Cerebellar cortex (tissue), 1 donor: ENCODE results near the gene PPAT.

Source experiments
- DNase-seq: peaks from one replicate; pipeline ENCODE4 v3.0.0-alpha.2; 2015; ENCODE audit warnings: low spot score

Gene PPAT

DNA sequence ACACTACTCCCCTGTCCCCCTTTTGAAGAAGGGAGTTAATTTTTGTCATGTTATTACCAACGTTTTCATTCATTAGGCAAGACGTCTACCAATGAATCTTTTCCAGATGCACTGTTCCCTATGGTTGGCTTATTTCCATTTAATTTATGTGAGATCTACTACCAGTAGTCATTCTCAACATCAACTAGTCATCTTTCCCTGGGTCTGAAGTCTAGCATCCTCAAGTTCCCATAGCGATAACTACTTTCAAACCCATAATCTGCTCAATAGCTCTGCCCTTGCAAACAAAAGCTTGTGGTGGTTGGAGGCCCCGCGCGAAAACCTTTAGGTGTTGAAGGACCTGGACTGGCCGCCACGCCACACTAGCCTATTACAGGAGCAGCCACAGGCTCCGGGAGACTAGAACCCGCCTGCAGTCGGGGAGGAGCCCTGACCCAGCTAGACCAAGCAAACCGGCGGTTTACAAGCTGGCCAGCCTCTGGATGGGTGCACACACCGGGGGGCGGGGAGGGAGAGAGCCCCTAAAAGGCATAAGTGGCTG lies 746 bp downstream of the PPAT start:
- DNase-seq: peak; percentile 62

DNA sequence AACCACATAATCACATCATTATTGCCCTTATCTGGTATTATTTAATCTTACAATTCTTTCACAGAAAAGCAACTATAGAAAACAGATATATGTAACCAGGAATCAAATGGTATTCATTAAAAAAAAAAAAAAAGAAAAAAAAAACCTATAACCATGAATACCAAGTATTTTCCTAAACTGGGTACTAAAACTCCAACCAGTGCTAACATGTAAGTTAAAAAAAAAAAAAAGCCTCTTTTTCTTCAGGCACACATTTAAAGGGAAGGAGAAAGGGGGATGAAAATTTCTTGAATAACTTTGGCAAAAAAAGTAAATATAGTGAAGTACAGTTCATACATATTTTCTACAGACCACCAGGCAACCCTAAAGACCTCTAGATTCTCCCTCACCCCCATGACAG lies 2.1 kb downstream of the PPAT start:
- DNase-seq: no peak

- no peak for DNase-seq
Observed at GRCh38 chr4:56430203-56430602, 5.2 kb downstream of the PPAT start.

- DNase-seq: no peak
Observed at GRCh38 chr4:56427179-56427578, 8.2 kb downstream of the PPAT start.

DNA sequence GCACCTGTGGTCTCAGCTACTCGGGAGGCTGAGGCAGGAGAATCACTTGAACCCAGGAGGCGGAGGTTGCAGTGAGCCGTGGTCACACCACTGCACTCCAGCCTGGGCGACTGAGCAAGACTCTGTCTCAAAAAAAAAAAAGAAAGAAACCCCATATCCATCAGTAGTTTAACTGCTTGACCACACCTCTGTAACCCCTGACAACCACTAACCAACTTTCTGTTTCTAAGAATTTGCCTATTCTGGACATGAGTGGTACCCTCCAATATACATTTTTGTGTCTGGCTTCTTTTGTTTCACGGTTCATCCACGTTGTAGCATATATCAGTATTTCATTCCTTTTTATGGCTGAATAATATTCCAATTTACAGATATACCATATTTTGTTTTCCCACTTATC lies 9.1 kb downstream of the PPAT start:
- DNase-seq: no peak

GRCh38 chr4:56425518-56425917 lies 9.9 kb downstream of the PPAT start:
- no peak for DNase-seq

DNA sequence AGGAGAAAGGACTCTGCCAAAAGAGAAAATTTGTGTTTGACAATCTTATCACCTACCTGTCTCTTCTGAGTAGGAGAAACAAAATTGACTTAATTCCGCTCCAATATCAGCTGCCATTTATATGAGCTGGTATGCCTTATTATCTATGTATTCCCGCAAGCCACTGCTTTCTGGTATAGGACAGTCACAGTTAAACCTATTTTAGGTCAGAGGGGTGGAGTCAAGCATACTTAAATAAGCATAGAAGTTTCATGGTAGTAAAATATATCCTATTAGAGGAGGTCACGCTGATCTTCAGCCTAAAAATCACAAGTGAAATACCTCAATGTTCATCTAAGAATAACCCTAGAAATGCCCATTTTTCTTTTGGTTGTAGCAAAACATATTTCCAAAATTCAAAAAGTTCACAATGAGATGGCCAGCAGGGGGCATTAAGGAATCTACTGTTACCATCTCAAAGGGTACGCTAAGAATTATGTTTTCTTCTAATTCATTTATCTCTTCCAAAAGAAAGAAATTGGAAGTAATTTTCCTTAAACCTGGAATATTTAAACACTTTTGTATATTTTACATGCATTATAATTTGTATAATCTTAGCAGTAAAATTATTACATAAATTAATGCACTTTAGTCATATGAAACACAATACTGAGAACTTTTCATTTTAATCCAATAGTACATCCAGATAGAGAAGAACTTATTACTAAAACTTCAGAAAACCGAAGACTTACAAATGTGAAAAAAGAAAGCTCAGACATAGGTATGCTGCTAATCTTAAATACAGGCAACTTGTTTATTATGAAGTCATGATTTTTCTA lies 10.5 kb downstream of the PPAT start:
- peak; percentile 20 for DNase-seq

DNA sequence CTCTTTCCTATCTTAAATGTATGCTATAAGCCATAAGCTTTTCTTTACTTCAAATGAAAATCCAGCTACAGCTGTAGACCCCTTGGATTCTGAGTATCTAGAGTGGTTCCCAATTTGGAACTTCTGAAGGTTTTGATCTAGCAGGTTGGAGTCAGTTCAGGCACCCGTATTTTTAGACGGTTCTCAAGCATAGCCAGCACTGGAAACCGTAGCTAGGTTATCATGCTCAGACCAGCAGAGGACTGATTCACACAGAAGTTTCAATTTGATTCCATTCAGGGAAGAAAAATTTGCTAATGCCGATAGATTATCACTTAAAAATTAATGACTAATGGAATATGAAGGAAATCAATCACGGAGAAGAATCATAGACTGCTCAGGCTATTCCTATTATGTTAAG lies 11.2 kb downstream of the PPAT start:
- no peak for DNase-seq

DNA sequence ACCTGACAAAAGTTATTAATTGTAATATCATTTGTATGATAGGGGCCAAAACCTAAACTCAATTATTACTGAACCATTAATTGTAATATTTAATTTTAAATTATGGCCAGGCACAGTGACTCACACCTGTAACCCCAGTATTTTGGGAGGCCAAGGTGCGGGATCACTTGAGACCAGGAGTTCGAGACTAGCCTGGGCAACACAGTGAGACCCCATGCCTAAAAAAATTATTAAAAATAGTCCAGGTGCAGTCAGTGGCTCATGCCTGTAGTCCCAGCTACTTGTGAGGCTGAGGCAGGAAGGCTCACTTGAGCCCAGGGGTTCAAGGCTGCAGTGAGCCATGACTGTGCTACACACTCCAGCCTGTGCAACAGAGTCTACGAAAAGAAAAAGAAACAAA lies 18.0 kb downstream of the PPAT start:
- DNase-seq: no peak

GRCh38 chr4:56416349-56416748 lies 19.1 kb downstream of the PPAT start:
- no peak for DNase-seq

DNA sequence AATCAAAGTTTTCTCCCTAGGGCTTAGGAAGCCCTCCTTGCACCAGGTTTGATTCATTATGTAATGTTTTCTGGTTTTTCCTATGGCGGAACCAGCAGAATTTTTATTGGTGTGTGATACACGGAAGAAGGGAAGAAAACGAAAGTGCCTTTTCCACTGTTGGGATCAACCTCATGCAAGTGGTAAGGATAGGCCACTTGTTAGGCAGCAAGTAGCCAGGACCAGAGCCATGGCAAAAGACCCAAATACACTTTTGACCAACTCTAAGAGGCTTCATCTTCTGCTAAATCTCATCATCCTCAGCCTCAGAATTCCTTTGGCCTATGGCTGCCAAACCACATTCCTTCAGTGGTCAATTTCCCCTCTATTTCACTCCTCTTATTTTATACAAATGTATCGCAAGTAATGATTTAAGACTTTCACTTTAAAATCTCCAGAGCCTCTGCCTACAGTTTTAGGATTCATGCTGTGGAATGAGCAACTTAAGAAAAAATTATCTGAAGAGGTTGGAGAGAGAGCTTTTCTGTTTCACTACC lies 21.2 kb downstream of the PPAT start:
- DNase-seq: no peak

DNA sequence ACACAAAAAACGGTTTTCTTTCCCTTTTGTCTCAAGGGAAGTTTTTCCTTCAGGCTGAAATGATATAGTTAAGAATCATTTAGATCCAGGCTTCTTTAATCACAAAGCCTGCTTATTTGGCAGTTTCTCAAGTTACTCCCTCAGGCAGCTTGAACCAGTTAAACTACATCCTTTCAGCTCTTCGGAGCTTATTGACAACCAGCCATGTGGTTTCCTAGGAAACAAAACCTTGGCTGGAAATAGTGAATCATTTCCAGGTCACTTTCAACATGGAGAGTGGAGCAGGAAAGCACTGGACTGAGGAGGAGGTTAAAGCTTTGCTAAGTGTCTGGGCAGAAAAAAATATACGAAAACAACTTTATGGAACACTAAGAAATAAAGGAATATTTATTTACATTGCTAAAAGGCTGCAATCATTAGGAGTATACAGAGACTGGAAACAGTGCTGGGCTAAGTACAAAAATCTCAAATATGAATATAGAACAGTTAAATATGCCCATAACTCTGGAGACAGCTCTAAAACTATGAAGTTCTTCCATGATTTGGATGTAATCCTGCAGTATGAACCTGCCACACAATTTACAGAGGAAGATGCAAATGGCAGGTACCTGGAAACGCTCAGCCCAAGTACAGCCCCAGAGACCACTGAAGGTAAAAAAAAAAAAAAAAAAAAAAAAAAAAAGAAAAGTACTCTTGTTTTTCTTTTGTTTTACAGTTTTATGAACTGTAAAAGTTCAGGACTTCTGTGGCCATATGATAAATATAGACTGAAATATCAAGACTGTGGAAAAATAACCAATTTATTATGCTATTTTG lies 25.0 kb downstream of the PPAT start:
- peak; percentile 97 for DNase-seq

GRCh38 chr4:56409511-56410090 lies 25.8 kb downstream of the PPAT start:
- no peak for DNase-seq

DNA sequence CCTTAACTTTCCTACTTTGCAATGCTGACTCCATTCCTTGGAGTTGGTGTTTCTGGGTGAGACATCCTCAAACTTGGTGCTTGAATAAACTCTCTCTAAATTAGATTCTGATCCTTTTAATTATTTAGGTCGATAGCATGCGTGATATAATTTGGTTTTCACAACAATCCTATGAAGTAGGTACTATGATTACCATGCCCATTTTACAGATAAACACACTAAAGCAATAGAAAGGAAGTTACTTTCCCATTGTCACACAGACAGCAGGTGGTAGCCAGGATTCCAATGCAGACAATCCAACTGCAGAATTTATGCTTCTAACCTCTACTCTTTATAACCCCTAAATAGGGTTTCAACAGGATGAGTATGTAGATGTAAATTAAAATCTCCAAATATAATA lies 26.4 kb downstream of the PPAT start:
- no peak for DNase-seq

DNA sequence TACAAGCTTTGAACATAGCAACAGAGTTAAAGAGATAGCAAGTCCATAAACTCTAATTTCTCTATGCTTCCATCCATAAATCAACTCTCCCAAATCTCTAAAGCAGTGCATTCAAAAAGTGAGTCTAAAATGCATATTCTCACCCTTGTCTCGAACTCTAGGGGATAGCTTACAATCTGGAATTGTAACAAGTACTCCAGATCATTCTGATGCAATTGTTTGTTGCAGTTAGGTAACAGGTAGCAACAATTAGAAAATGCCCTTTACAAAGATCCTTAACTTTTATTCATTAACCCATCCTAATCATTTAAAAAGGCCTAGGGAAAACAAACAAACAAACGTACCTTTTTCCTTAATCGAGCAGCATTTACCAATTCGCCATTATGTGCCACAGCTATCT lies 29.3 kb downstream of the PPAT start:
- no peak for DNase-seq

- no peak for DNase-seq
Observed at GRCh38 chr4:56405016-56405415, 30.4 kb downstream of the PPAT start.

DNA sequence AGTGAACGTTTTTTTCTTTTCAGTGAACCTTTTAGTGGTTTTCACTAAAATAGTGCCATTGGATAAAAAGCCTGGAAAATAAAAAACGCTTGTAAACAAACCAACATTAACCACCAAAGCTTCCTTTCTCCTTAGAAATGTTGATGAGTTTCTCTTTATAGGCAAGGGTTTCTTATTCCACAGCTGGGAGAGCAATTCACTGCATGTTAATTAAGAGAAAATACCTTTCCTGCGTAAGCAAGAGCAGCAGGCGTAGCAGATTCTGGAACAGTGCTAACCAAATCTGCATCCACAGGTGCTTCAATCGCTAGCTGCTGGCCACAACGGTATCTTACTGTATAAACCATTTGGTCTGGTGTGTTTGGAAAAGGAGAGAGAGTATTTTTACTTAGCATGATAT lies 34.9 kb downstream of the PPAT start:
- DNase-seq: no peak

DNA sequence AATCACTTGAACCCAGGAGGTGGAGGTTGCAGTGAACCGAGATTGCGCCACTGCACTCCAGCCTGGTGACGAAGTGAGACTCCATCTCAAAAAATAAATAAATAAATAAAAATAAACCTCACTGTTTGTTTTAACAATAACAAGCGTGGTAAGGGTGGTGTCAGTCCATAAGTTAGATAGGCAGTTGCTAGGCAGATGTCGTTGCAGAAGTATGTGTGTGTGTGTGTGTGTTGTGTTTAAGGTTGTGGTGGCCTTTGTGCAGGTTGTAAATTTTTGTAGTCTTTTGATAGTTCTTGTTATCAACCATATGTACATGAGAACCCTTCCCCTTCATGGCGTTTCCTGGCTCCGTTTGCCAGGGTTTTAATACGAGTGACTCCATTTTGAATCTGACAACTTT lies 44.1 kb downstream of the PPAT start:
- DNase-seq: no peak

GRCh38 chr4:56389558-56389957 lies 45.9 kb downstream of the PPAT start:
- no peak for DNase-seq

DNA sequence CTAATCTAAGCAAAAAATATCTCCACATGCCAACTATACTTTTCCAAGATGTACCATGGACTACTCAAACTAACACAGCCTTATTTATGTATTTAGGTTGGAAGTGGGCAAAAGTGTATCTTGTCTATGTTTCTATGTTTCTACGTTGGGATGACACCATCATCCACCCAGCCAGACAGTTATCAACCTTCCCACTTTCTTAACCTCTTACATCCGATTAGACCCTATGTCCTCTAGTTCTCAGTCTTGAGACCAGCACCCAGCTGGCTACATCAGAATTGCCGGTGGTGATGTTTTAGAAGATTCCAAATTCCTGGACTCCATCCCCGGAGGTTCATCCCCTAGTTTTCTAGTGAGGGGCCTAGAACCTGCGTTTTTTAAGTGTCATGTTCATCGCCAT lies 47.1 kb downstream of the PPAT start:
- DNase-seq: no peak

DNA sequence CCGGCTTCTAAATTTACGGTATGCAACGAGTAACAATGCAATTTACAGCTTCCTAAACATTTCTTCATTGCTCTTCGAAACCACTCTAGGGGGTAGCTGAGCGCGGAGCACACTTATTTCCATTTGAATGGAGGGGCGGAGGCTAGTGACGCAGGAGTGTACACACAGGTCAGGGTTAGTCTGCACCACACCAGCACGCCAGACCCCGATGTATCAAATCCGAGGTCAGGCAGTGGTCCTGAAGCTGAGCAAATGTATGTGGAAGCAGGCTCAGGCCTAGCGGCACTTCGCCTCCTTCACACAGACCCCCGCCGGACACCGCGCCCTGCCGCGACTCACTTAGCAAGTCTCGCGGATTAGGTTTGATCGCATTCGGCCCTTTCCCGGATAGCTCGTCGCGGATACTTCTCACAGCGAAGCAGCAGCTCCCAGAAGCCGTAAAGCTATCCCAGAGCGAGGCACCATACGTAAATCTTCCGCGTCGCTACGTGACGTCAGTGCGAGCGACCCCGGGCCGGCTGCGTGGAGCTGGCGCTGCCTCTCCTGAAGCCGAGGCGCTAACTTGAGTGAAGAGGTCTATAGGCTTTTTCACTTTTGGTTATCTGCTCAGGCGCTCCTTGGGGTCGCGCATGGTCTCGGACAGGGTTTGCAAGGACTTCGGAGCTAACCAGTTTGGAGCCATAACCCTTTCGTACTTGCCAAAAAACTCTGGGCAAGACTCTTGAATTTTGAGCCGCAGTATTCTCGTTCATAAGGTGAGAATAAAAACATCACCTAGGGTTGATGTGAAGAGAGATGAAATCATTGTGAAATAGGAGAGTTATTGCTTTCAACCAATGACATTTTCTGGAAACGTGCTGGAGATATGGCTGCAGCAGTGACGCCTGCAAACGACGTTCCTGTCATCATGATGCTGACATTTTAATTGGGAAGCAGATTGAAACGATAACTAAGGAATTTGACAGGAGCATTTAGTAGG lies 48.1 kb downstream of the PPAT start, which contains the start of gene AASDH:
AASDH (minus strand) TSS at position 469 of the 979 bp plus-strand sequence. CDS start 3,192 bp downstream, outside the sequence.
- peak; percentile 96 for DNase-seq
